Measurements from ENCODE around the gene DUOXA1. TPM values are rescaled to one million over a fixed set of nuclear protein-coding genes. Genes with fewer than 3 reads are reported as not detected.

DUOXA1 gene
- polyA plus RNA-seq, 2 of the 4 experiments (the other 2 are of a cell fraction) = 0.18 to 0.23 TPM

DNA sequence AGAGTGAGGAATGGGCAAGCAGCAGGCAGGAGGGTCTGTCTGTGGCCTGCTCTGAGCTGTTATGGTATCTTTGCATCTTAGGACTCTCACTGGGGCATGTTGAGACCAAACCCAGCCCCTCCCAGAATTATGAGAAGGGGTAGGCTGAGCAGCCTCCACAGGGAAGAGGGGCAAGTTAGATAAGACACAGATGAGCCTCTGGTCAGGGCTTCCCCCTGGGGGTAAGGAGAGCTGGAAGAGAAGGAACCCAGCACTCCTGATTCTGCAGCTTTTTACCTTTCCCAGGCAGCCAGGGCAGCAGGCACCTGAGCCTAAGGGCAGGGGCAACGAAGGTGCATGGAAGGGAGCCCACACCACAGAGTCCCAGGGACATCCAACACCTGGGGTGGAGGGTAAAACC lies 19.4 kb upstream of the DUOXA1 start (continued):
- TF ChIP-seq, protein P1, sequence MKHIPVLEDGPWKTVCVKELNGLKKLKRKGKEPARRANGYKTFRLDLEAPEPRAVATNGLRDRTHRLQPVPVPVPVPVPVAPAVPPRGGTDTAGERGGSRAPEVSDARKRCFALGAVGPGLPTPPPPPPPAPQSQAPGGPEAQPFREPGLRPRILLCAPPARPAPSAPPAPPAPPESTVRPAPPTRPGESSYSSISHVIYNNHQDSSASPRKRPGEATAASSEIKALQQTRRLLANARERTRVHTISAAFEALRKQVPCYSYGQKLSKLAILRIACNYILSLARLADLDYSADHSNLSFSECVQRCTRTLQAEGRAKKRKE (CRISPR knock-in tag; IDR thresholded peaks at IDR 0.05; ENCODE audit: low read depth) = no peak
- TF ChIP-seq TP53 (CRISPR knock-in tag; IDR thresholded peaks at IDR 0.05) (no peak), NFE2L2 (conservative IDR thresholded peaks at IDR 0.05; ENCODE audit: low read length) (no peak), KDM5A (IDR thresholded peaks at IDR 0.05) (no peak), CBX8 (IDR thresholded peaks at IDR 0.05) (no peak), CBX2 (IDR thresholded peaks at IDR 0.05; ENCODE audit: borderline replicate concordance, low read depth) (no peak)
- TF ChIP-seq, protein P2, sequence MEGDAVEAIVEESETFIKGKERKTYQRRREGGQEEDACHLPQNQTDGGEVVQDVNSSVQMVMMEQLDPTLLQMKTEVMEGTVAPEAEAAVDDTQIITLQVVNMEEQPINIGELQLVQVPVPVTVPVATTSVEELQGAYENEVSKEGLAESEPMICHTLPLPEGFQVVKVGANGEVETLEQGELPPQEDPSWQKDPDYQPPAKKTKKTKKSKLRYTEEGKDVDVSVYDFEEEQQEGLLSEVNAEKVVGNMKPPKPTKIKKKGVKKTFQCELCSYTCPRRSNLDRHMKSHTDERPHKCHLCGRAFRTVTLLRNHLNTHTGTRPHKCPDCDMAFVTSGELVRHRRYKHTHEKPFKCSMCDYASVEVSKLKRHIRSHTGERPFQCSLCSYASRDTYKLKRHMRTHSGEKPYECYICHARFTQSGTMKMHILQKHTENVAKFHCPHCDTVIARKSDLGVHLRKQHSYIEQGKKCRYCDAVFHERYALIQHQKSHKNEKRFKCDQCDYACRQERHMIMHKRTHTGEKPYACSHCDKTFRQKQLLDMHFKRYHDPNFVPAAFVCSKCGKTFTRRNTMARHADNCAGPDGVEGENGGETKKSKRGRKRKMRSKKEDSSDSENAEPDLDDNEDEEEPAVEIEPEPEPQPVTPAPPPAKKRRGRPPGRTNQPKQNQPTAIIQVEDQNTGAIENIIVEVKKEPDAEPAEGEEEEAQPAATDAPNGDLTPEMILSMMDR (IDR thresholded peaks at IDR 0.05) = no peak
- TF ChIP-seq, protein P3, sequence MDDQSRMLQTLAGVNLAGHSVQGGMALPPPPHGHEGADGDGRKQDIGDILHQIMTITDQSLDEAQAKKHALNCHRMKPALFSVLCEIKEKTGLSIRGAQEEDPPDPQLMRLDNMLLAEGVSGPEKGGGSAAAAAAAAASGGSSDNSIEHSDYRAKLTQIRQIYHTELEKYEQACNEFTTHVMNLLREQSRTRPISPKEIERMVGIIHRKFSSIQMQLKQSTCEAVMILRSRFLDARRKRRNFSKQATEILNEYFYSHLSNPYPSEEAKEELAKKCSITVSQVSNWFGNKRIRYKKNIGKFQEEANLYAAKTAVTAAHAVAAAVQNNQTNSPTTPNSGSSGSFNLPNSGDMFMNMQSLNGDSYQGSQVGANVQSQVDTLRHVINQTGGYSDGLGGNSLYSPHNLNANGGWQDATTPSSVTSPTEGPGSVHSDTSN (IDR thresholded peaks at IDR 0.05) = no peak

DNA sequence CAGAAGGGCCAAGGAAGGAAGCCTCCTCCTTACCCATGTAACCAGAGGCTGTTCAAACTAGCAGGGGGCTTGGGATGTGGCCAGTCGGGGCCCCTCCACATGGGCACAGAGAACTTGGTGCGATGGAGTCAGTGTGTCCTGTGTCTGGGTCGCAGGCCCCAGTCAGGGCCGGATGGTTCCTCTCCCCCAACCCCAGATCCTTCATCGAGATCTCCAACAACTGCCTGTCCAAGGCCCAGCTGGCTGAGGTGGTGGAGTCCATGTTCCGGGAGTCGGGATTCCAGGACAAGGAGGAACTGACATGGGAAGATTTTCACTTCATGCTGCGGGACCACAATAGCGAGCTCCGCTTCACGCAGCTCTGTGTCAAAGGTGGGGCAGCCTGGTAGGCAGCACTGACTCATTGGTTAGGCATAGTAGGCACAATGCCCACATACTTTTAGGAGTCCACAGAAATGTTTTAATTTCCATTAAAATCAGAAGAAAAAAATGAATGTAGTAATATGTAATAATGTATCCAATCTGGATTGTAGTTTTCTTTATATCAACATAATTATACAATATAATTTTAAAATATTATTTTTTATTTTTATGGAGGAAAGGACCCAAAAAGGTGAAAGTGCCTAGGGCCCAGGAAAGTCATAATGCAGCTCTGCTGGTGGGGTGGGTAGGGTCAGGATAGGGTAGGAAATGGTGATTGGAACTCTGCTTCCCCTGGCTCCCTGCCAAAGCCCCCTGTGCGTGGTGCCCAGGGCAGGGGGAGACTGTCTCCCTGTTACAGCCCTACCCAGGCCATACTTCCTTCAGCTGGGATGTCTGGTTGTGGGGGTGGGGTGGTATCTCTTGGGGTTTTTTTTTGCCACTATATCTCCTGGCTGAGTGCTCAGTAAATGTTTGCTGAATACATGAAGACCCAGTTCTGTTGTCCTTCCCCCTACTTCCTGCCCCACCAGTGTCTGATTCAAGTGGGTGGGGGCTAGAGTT lies 18.7 kb upstream of the DUOXA1 start:
- no peaks in the 10 kb centered on the region for H3K4me1 ChIP-seq
- FAIRE-seq (no peak), ATAC-seq (no peak), DNase-seq (ENCODE audit: low read depth in 1 of 2, low spot score in 1 of 2) (no peak)
- no peak overlapping the region for H3K4me2 ChIP-seq
- TF ChIP-seq SREBF2 (IDR thresholded peaks at IDR 0.05) (no peak), EHF (CRISPR knock-in tag; IDR thresholded peaks at IDR 0.05) (no peak), TP53 (CRISPR knock-in tag; IDR thresholded peaks at IDR 0.05) (no peak), GATA3 (IDR thresholded peaks at IDR 0.05; ENCODE audit: borderline replicate concordance) (no peak), RFX5 (IDR thresholded peaks at IDR 0.05) (no peak), HOXB5 (CRISPR knock-in tag; IDR thresholded peaks at IDR 0.05) (no peak), POLR2A (IDR thresholded peaks at IDR 0.05; ENCODE audit: low read length) (no peak)
- TF ChIP-seq, protein P2 (IDR thresholded peaks at IDR 0.05) = no peak
- 83% methylated on average over 10 of the region's 12 CpGs for WGBS (ENCODE audit: missing lambda C conversion rate)
- no peak overlapping the region for H3K4me3 ChIP-seq
- ChIA-PET CTCF (interaction anchor here (1.5 to 4.0 kb wide), 3 partner anchors 12 to 22 kb away, joined by 5 to 30 read pairs (median 6); no protein-coding TSS in a partner anchor), POLR2A (no interaction called here)
- no peaks in the 10 kb centered on the region for H3K9me3 ChIP-seq
- H3K27ac ChIP-seq = no peak overlapping the region

DNA sequence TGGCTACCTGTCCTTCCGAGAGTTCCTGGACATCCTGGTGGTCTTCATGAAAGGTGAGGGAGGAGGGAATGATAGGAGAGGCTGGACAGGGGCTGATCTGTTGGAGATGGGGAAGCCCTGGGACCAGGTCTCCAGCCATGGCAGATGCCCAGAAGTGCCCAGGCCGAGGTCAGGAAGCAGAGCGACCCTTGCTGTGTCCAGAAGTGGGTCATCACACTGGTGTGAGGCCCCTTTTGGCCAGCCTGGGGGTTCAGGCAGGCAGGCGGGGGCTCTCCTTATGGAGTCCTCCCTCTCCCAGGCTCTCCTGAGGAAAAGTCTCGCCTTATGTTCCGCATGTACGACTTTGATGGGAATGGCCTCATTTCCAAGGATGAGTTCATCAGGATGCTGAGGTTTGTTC lies 17.9 kb upstream of the DUOXA1 start:
- no peak overlapping the region for H3K4me3 ChIP-seq
- no peaks in the 10 kb centered on the region for H3K9me3 ChIP-seq
- POLR2A ChIA-PET = no interaction called here
- H3K27ac ChIP-seq = no peak overlapping the region
- DNase-seq (ENCODE audit: low read depth in 1 of 2, low spot score in 1 of 2) (no peak), FAIRE-seq (no peak), ATAC-seq (no peak)
- WGBS (ENCODE audit: missing lambda C conversion rate) = 77% methylated on average over 5 of the region's 7 CpGs
- TF ChIP-seq, protein P4, sequence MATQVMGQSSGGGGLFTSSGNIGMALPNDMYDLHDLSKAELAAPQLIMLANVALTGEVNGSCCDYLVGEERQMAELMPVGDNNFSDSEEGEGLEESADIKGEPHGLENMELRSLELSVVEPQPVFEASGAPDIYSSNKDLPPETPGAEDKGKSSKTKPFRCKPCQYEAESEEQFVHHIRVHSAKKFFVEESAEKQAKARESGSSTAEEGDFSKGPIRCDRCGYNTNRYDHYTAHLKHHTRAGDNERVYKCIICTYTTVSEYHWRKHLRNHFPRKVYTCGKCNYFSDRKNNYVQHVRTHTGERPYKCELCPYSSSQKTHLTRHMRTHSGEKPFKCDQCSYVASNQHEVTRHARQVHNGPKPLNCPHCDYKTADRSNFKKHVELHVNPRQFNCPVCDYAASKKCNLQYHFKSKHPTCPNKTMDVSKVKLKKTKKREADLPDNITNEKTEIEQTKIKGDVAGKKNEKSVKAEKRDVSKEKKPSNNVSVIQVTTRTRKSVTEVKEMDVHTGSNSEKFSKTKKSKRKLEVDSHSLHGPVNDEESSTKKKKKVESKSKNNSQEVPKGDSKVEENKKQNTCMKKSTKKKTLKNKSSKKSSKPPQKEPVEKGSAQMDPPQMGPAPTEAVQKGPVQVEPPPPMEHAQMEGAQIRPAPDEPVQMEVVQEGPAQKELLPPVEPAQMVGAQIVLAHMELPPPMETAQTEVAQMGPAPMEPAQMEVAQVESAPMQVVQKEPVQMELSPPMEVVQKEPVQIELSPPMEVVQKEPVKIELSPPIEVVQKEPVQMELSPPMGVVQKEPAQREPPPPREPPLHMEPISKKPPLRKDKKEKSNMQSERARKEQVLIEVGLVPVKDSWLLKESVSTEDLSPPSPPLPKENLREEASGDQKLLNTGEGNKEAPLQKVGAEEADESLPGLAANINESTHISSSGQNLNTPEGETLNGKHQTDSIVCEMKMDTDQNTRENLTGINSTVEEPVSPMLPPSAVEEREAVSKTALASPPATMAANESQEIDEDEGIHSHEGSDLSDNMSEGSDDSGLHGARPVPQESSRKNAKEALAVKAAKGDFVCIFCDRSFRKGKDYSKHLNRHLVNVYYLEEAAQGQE (IDR thresholded peaks at IDR 0.05) = no peak
- TF ChIP-seq, protein P5, sequence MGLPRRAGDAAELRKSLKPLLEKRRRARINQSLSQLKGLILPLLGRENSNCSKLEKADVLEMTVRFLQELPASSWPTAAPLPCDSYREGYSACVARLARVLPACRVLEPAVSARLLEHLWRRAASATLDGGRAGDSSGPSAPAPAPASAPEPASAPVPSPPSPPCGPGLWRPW (IDR thresholded peaks at IDR 0.05) = no peak
- TF ChIP-seq MAZ (IDR thresholded peaks at IDR 0.05; ENCODE audit: borderline replicate concordance, low read depth, low read length) = no peak
- TF ChIP-seq HDAC2 (IDR thresholded peaks at IDR 0.05) = no peak
- TF ChIP-seq CHD2 (IDR thresholded peaks at IDR 0.05; ENCODE audit: low read length, partially characterized antibody) = no peak
- TF ChIP-seq CBX2 (IDR thresholded peaks at IDR 0.05; ENCODE audit: borderline replicate concordance, low read depth) = no peak
- TF ChIP-seq HOXA7 (CRISPR knock-in tag; IDR thresholded peaks at IDR 0.05) = no peak
- CTCF ChIA-PET = no interaction called here
- H3K4me1 ChIP-seq = no peaks in the 10 kb centered on the region
- no peak overlapping the region for H3K4me2 ChIP-seq
